B cell (primary cell): Measurements from ENCODE around the gene TMEM52B.

ENCODE experiments used
- CTCF ChIP-seq: fragments of 200-600 bp; IDR thresholded peaks from one replicate; pipeline ENCODE4 v1.8.0; 2022; ENCODE audit warnings: antibody characterized with exemption, mild to moderate bottlenecking
- EZH2 ChIP-seq: IDR thresholded peaks from 2 replicates; pipeline ENCODE4 v1.6.1; 2012; ENCODE audit warnings: borderline replicate concordance, low read depth, mild to moderate bottlenecking, moderate library complexity, low read length; ENCODE audit not compliant: insufficient read depth, poor library complexity, severe bottlenecking

- TF ChIP-seq CTCF (no peak), EZH2 (no peak)
These were observed 18.0 kb upstream of the TMEM52B start for GRCh38 chr12:10160617-10161385.
